ENCODE results near the gene ADAMTS6.
"Not testable (repeated sequence)": the region's sequence is repeated elsewhere in the genome, so short reads cannot be mapped to it uniquely, and the experiment has no call there.

ADAMTS6 gene

GRCh38 chr5:65366655-65367054 is 115.1 kb downstream of the ADAMTS6 start:
- no peak for DNase-seq (ENCODE audit: low spot score)

GRCh38 chr5:65364907-65365306 is 116.8 kb downstream of the ADAMTS6 start:
- no peak for DNase-seq (ENCODE audit: low spot score)

DNA sequence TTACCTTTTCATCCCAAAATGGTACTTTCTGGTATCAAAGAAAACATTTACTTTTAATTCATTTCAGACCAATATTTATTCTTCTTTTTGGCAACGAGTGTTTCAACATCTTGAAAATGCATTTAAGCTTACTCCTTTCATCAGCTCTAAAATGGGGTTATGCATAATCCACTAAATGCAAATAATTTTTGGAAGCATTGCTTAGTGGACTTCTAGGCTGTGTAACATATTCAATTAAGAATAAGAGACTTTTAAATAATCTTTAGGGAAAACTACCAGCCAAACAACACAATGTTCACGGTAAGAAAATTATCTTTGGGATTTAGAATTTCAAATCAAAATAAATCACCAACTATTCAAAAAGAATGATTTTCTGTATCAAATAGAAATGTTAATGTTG is 118.2 kb downstream of the ADAMTS6 start:
- DNase-seq (ENCODE audit: low spot score), result no peak

GRCh38 chr5:65359981-65360380 is 121.7 kb downstream of the ADAMTS6 start:
- DNase-seq (ENCODE audit: low spot score), result no peak

GRCh38 chr5:65359569-65359968 is 122.2 kb downstream of the ADAMTS6 start:
- no peak for DNase-seq (ENCODE audit: low spot score)

- DNase-seq (ENCODE audit: low spot score), result no peak
Measured at GRCh38 chr5:65356274-65356673, 125.4 kb downstream of the ADAMTS6 start.

GRCh38 chr5:65355301-65355700 is 126.4 kb downstream of the ADAMTS6 start:
- no peak for DNase-seq (ENCODE audit: low spot score)

DNA sequence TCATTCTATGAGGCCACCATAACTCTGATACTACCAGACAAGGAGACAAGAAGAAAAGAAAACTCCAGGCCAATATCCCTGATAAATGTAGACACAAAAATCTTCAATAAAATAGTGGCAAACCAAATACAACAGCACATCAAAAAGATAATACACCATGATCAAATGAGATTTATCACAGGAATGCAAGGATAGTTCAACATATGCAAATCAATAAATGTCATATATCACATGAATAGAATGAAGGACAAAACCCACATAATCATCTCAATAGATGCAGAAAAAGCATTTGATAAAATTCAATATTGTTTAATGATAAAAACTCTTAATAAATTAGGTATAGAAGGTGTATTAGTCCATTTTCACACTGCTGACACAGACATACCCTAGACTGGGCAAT is 139.9 kb downstream of the ADAMTS6 start:
- no peak for DNase-seq (ENCODE audit: low spot score)

DNA sequence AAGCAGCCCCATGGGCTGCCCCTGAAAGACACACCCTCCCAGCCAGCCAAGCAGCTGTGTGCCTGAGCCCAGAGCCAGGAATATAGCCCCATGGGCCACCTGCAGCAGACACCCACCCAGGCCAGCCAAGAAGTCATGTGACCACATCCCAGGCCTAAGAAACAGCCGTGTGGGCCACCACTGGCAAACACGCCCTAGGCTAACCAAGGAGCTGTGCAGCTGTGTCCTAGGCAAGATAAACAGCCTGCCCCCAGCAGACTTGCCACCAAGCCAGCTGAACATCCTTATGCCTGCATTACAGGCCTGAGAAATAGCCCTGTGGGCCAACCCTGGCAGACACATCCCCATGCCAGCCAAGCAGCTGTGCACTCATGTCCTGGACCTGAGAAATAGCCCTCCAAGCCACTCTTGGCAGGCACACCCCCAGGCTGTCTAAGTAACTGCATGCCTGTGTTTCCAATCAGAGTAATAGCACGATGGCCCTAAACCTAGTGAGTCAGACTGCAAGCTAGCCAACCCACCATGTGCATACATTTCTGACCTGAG is 143.0 kb downstream of the ADAMTS6 start:
- no peak for DNase-seq (ENCODE audit: low spot score)

DNA sequence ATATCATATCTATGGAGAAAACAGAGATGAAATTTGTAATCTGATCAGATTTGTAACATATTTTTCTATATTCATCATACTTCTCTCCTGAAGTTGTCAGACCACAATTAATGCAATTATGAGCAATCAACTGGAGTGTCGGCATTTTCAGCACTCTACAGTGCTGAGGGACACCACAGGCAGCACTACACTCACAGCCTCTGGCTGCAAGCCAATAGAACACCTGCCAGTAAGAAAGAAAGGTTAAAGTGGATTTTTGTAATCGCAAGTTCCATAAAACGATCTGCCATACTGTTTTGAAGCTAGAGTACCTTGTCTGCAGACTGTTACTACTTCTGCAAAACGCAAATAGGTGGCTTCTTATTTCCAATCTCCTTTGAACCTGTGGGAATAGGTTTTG is 147.6 kb downstream of the ADAMTS6 start:
- no peak for DNase-seq (ENCODE audit: low spot score)

DNA sequence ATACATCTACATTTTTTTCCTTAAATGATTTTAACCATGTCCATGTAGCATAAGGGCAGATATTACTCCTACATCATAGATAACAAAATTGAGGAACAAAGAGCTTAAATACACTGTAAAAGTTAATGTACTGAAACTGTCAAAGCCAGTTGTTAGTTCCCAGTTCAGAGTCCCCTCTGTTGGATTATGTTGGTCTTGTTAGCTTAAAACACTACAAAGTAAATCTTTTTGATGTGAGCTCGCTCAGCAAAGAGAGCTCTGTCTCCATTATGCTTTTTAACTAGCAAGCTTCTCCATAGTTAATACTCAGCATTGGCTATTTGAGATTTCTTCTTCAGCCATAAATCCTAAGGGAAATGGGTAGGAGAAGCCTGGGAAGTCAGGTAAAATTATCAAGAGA is 149.1 kb downstream of the ADAMTS6 start:
- DNase-seq (ENCODE audit: low spot score), result no peak

- no peak for DNase-seq (ENCODE audit: low spot score)
Measured at GRCh38 chr5:65329266-65329665, 152.5 kb downstream of the ADAMTS6 start.

DNA sequence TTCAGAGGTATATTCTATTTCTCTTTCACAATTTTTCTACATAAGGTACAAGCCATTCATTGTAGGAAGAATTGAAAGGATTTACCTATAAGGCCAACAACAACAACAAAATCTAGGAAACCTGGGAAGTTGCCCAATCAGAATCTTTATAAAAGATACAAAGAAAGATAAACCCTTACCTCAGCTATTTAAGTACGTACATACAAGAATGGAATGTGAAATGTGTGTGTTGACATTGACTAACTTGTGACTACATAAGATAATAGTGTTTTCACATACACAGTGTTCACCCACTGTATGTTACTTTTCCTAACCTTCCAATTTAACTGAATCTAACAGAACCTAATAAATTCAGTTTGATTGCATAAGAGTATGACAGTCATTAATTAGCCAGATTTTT is 154.1 kb downstream of the ADAMTS6 start:
- DNase-seq (ENCODE audit: low spot score), result no peak

GRCh38 chr5:65326922-65327321 is 154.8 kb downstream of the ADAMTS6 start:
- no peak for DNase-seq (ENCODE audit: low spot score)

DNA sequence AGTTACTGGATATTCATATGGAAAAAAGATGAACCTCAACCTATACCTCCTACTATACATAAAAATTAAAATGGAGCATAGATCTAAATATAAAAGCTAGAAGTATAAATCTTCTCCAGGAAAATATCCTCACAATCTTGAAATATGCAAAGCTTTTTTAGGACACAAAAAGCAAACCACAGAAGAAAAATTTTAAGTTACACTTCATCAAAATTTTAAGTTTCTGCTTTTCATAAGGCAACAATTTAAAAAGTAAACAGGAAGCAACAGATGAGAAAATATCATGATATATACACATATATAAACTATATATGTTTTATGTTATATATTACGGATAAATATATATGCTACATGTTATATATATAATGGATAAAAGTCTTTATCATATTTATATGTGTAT is 157.5 kb downstream of the ADAMTS6 start:
- DNase-seq (ENCODE audit: low spot score), result no peak

DNA sequence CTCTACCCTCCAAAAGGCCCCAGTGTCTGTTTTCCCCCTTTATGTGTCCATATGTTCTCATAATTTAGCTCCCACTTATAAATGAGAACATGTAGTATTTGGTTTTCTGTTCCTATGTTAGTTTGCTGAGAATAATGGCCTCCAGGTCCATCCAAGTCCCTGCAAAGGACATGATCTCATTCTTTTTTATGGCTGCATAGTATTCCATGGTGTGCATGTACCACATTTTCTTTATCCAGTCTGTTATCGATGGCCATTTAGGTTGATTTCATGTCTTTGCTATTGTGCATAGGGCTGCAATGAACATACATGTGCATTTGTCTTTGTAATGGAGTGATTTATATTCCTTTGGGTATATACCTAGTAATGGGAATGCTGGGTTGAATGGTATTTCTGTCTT is 161.0 kb downstream of the ADAMTS6 start:
- not testable (repeated sequence) for DNase-seq (ENCODE audit: low spot score)

DNA sequence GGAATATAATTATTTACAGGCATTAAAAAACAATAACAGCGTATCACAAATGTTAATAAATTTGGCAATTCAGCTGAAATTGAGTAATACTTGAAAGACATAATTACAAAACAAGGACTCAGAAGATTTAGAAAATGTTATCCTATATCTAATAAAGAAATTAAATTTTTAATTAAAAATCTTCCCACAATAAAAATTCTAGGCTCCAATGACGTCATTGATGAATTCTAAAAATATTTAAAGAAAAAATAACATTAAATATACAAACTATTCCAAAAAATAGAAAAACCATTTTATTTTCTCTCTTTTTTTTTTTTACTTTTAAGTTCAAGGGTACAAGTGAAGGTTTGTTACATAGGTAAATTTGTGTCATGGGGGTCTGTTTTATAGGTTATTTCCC is 161.5 kb downstream of the ADAMTS6 start:
- DNase-seq (ENCODE audit: low spot score), result no peak

- no peak for DNase-seq (ENCODE audit: low spot score)
Measured at GRCh38 chr5:65307931-65308330, 173.8 kb downstream of the ADAMTS6 start.

DNA sequence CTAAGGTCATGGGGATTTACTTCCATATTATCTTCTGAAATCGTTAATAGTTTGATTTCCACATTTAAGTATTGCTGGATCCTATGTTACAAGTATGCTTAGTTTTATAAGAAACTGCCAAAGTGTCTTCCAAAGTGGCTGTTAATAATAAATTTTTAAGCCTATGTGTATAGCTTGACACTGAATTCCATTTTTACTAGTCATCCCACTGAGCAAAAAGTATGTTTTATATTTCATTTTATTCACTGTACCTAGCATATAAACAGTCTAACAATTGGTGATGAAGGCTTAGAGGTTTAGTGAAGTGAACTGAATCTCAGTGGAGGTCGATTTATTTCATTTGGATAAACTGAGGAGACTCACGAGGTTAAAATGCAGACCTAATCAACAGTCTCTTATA is 174.6 kb downstream of the ADAMTS6 start:
- no peak for DNase-seq (ENCODE audit: low spot score)

GRCh38 chr5:65305913-65306312 is 175.8 kb downstream of the ADAMTS6 start:
- DNase-seq (ENCODE audit: low spot score), result no peak

DNA sequence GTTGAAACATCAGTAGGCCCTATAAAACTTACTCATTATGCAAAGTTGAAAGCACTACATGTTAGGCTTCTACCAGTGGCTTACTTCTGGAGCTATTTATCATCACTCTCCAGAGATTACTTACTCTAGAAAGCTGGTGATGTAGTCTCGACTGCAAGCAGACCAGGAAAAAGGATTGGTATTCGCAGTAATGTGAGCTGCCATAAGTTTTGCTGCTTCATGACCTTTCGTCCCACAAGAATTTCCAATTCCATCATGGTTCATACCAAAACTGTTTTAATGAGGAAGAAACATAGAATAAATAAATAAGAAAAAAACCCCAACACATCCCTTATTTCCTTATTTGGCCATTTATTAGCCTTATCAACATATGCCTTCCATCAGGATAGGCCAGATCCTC is 181.9 kb downstream of the ADAMTS6 start:
- DNase-seq (ENCODE audit: low spot score), result no peak

DNA sequence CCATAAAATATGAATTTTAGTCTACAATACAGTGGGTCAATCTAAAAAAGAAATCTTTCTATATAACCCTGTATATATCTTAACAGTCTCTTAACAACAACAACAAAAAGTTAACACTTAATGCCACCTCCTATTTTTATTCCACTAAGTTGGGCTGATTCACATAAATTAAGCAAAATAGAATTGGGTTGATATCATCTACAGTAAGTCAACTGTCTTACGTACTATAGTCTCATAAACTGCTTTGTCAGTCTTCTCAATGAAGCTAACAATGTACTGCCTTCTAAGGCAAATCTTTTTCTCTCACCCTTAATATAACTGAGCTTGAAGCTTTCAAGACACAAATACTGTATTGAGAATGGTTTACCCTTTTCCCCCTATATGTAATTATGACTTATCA is 185.7 kb downstream of the ADAMTS6 start:
- DNase-seq (ENCODE audit: low spot score), result no peak

DNA sequence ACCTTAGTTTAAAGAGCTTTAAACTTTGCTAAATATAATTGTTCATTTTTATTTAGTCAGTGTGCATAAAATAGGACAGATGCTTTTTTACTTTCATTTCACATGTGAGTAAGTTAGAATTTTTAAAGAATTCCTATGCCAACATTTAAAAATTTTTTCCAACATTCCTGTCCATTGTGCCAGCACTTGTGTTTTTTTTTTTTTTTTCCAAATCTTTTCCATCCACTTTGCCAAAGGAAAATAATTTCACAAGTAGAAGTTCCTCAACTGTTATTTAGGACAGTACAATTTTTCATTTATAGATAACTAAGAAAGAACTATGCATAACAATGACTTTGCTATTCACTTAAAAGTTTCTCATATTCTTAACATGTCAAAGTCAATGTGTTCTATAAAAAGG is 189.5 kb downstream of the ADAMTS6 start:
- no peak for DNase-seq (ENCODE audit: low spot score)

DNA sequence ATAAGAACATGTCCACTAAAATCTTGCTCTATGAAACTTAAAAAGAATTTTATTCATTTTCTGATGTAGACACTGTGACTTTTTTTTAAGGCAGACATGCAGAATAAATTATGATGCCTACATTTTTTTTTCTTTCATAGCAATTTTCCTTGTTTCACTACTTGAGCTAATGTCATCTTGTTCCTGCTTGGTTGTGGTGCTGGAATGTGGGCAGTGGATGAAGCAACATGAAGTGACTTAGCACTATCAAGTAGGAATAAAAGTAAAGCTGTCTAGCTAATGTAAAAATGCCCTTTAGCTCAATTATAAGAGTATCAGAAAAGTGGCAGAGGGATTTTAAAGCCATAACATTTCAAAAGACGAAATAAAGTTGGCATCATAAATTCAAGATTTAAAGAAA is 191.0 kb downstream of the ADAMTS6 start:
- no peak for DNase-seq (ENCODE audit: low spot score)

DNA sequence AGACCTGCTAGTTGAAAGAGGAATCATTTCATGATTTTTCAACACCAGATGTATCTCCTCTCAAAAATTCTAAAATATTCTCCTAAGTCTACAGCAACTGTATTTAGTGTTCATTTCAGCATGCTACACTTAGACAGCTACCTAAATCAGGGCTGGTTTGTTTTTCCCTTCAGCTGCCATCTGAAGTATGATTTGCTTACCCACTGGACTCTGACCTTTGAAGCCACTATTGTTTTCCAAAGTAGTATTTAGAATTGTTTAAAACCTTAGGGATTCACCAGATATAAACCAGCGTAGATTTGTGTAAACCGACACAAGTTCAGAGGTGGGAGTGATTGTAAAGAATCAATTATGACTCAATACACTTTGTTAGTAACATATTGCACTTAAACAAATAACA is 193.1 kb downstream of the ADAMTS6 start:
- no peak for DNase-seq (ENCODE audit: low spot score)
